Astrocyte (in vitro differentiated cells and primary cell): ENCODE data around the gene RTL5. TPM values are rescaled to one million over a fixed set of nuclear protein-coding genes. Genes with fewer than 3 reads are reported as not detected.

Source experiments
- DNase-seq: peaks from one replicate; pipeline ENCODE4 v3.0.0-alpha.2; 2010; ENCODE audit warnings: low read depth
- FAIRE-seq: peaks from 2 replicates; lab custom pipeline; 2011; peaks lifted over from hg19 to GRCh38; lab: Jason Lieb, UNC
- H2AFZ ChIP-seq: 2 replicates; pipeline ENCODE4 v1.6.0; 2012; ENCODE audit warnings: low read depth, low read length, inconsistent platforms
- H3K27ac ChIP-seq: 2 replicates; pipeline ENCODE4 v1.5.1; 2011; ENCODE audit warnings: low read depth, low read length, inconsistent platforms
- H3K27me3 ChIP-seq: 2 replicates; pipeline ENCODE4 v1.6.0; 2011; ENCODE audit warnings: low read length, inconsistent platforms; ENCODE audit not compliant: insufficient read depth
- H3K36me3 ChIP-seq: 2 replicates; pipeline ENCODE4 v1.5.1; 2011; ENCODE audit warnings: low read length, inconsistent platforms; ENCODE audit not compliant: insufficient read depth
- H3K4me1 ChIP-seq: 2 replicates; pipeline ENCODE4 v1.5.1; 2011; ENCODE audit warnings: low read length, inconsistent platforms; ENCODE audit not compliant: insufficient read depth
- H3K4me2 ChIP-seq: 2 replicates; pipeline ENCODE4 v1.6.0; 2012; ENCODE audit warnings: low read length, inconsistent platforms
- H3K4me3 ChIP-seq: 2 replicates; pipeline ENCODE4 v1.5.1; 2011; ENCODE audit warnings: low read depth, mild to moderate bottlenecking, low read length, inconsistent platforms; ENCODE audit not compliant: insufficient read depth
- H3K79me2 ChIP-seq: 2 replicates; pipeline ENCODE4 v1.6.0; 2012; ENCODE audit warnings: mild to moderate bottlenecking, low read length, inconsistent platforms; ENCODE audit not compliant: insufficient read depth
- H3K9ac ChIP-seq: 2 replicates; pipeline ENCODE4 v1.6.0; 2012; ENCODE audit warnings: mild to moderate bottlenecking, low read length, inconsistent platforms
- H3K9me3 ChIP-seq: 2 replicates; pipeline ENCODE4 v1.5.1; 2012; ENCODE audit warnings: low read depth, mild to moderate bottlenecking, low read length, inconsistent platforms; ENCODE audit not compliant: insufficient read depth
- H4K20me1 ChIP-seq: 2 replicates; pipeline ENCODE4 v1.6.0; 2012; ENCODE audit warnings: low read length, inconsistent platforms; ENCODE audit not compliant: insufficient read depth
- H3K27ac Mint-ChIP-seq: one replicate; pipeline ENCODE4 v1.8.0; 2021; ENCODE audit warnings: mild to moderate bottlenecking, mixed read lengths; ENCODE audit not compliant: unreplicated experiment
- H3K27me3 Mint-ChIP-seq: one replicate; pipeline ENCODE4 v1.8.0; 2021; ENCODE audit warnings: low read depth, mixed read lengths; ENCODE audit not compliant: unreplicated experiment
- H3K36me3 Mint-ChIP-seq: one replicate; pipeline ENCODE4 v1.8.0; 2021; ENCODE audit warnings: low read depth, mixed read lengths; ENCODE audit not compliant: unreplicated experiment
- H3K4me1 Mint-ChIP-seq: one replicate; pipeline ENCODE4 v1.8.0; 2021; ENCODE audit warnings: low read depth, mixed read lengths; ENCODE audit not compliant: unreplicated experiment
- H3K4me3 Mint-ChIP-seq: one replicate; pipeline ENCODE4 v1.8.0; 2021; ENCODE audit warnings: mild to moderate bottlenecking, moderate library complexity, mixed read lengths; ENCODE audit not compliant: unreplicated experiment
- H3K9me3 Mint-ChIP-seq: one replicate; pipeline ENCODE4 v1.8.0; 2021; ENCODE audit warnings: mild to moderate bottlenecking, mixed read lengths; ENCODE audit not compliant: unreplicated experiment
- CTCF ChIP-seq: IDR thresholded peaks from 2 replicates; pipeline ENCODE4 v1.5.1; 2011; ENCODE audit warnings: low read depth, mild to moderate bottlenecking, inconsistent platforms, low read length, moderate library complexity; ENCODE audit not compliant: insufficient read depth
- EZH2 ChIP-seq: IDR thresholded peaks from 2 replicates; pipeline ENCODE4 v1.6.1; 2012; ENCODE audit warnings: mild to moderate bottlenecking, low read length, inconsistent platforms; ENCODE audit not compliant: insufficient read depth
- total RNA-seq: library from RNA; stranded (reverse); gene quantifications from 2 replicates; pipeline ENCODE4 v1.2.1, GENCODE V29; 2021

Gene RTL5
- total RNA-seq, 1 donor from 2014 or later = 16.1 TPM

- H3K4me2 ChIP-seq = peak overlapping the region; percentile 33
- Mint-ChIP-seq H3K9me3 (no peaks in the 10 kb centered on the region), H3K4me1 (peaks cover 14% of the 10 kb centered on the region), H3K27me3 (no peaks in the 10 kb centered on the region), H3K27ac (no peak overlapping the region), H3K36me3 (no peaks in the 10 kb centered on the region), H3K4me3 (no peak overlapping the region)
- TF ChIP-seq EZH2 = no peak
- TF ChIP-seq CTCF = no peak
- H3K9me3 ChIP-seq = no peaks in the 10 kb centered on the region
- no peak overlapping the region for H3K4me3 ChIP-seq
- FAIRE-seq = no peak
- no peak overlapping the region for H2AFZ ChIP-seq
- no peaks in the 10 kb centered on the region for H4K20me1 ChIP-seq
- H3K79me2 ChIP-seq = no peaks in the 10 kb centered on the region
- no peak overlapping the region for H3K9ac ChIP-seq
- peaks cover 9% of the 10 kb centered on the region for H3K4me1 ChIP-seq
- H3K27ac ChIP-seq = no peak overlapping the region
- no peaks in the 10 kb centered on the region for H3K36me3 ChIP-seq
- DNase-seq = no peak
- no peaks in the 10 kb centered on the region for H3K27me3 ChIP-seq
Observed at GRCh38 chrX:72080150-72080549, 51.6 kb downstream of the RTL5 start.

GRCh38 chrX:72079607-72080006 lies 52.1 kb downstream of the RTL5 start:
- FAIRE-seq = no peak

More at GRCh38 chrX:72079607-72080006, 52.1 kb downstream of the RTL5 start:
- Histone ChIP-seq H2AFZ (no peak overlapping the region), H3K27ac (no peak overlapping the region), H4K20me1 (no peaks in the 10 kb centered on the region), H3K4me1 (peaks cover 9% of the 10 kb centered on the region), H3K4me3 (no peak overlapping the region), H3K9ac (no peak overlapping the region), H3K9me3 (no peaks in the 10 kb centered on the region), H3K27me3 (no peaks in the 10 kb centered on the region), H3K36me3 (no peaks in the 10 kb centered on the region), H3K4me2 (peak overlapping the region; percentile 33), H3K79me2 (no peaks in the 10 kb centered on the region)
- H3K27ac Mint-ChIP-seq = no peak overlapping the region
- H3K4me3 Mint-ChIP-seq = no peak overlapping the region
- no peaks in the 10 kb centered on the region for H3K36me3 Mint-ChIP-seq
- H3K9me3 Mint-ChIP-seq = no peaks in the 10 kb centered on the region
- H3K27me3 Mint-ChIP-seq = no peaks in the 10 kb centered on the region
- TF ChIP-seq CTCF (no peak), EZH2 (no peak)
- DNase-seq = no peak
- peaks cover 14% of the 10 kb centered on the region for H3K4me1 Mint-ChIP-seq
